ENCODE data around the gene CEACAM16. TPM values are rescaled to one million over a fixed set of nuclear protein-coding genes. Genes with fewer than 3 reads are reported as not detected.

CEACAM16 gene
- total and polyA plus RNA-seq, 12 donors, result 0.27 to 1.4 (median 0.57) TPM; not detected in 7

GRCh38 chr19:44749292-44749691 lies 50.3 kb downstream of the CEACAM16 start:
- DNase-seq, result no peak
- 9 to 38% (median 16%) methylated on average over 1 of the region's 1 CpG for WGBS, 4 donors
- no peaks in the 10 kb centered on the region for H3K9me3 ChIP-seq (replicated peaks in 1 of 3)
- H3K36me3 ChIP-seq (replicated peaks in 1 of 2), result peaks cover 0 to 26% of the 10 kb centered on the region in 2 donors
- peaks cover 49 to 66% of the 10 kb centered on the region in 2 donors for H3K4me1 ChIP-seq (replicated peaks in 1 of 2)
- intact Hi-C loops (cut with DNase I), result no loop called here
- peak overlapping the region; percentile 73 to 98 (median 88) for H3K27ac ChIP-seq
- H3K4me3 ChIP-seq, result peak overlapping the region in 3 of 4 donors; percentile 51 to 98 (median 97)
- no peak for TF ChIP-seq POLR2A (IDR thresholded peaks at IDR 0.05)
- TF ChIP-seq, protein P1, sequence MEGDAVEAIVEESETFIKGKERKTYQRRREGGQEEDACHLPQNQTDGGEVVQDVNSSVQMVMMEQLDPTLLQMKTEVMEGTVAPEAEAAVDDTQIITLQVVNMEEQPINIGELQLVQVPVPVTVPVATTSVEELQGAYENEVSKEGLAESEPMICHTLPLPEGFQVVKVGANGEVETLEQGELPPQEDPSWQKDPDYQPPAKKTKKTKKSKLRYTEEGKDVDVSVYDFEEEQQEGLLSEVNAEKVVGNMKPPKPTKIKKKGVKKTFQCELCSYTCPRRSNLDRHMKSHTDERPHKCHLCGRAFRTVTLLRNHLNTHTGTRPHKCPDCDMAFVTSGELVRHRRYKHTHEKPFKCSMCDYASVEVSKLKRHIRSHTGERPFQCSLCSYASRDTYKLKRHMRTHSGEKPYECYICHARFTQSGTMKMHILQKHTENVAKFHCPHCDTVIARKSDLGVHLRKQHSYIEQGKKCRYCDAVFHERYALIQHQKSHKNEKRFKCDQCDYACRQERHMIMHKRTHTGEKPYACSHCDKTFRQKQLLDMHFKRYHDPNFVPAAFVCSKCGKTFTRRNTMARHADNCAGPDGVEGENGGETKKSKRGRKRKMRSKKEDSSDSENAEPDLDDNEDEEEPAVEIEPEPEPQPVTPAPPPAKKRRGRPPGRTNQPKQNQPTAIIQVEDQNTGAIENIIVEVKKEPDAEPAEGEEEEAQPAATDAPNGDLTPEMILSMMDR (IDR thresholded peaks at IDR 0.05), result no peak
- H3K27me3 ChIP-seq, result no peaks in the 10 kb centered on the region

DNA sequence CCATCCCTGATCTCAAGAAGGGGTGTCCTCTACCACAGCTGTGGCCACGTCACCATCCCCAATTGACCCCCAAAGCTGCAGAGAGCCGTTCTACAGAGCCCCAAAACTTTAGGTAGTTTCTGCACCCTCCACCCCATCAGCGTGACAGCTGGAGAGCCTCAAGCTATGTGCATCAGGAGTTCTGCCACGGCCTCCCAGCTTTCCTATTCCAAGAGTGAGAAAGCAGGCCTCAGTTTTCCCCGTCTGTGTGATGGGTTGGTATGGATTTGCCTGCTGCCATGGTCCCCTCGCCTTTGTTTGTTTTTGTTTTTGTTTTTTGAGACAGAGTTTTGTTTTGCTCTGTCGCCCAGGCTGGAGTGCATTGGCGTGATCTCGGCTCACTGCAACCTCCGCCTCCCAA lies 51.0 kb downstream of the CEACAM16 start:
- no peak for DNase-seq
- H3K4me3 ChIP-seq, result peak overlapping the region in 2 of 4 donors; percentile 26 to 97
- H3K36me3 ChIP-seq (replicated peaks in 1 of 2), result peaks cover 0 to 30% of the 10 kb centered on the region in 2 donors
- intact Hi-C loops (cut with DNase I), result no loop called here
- no peak for TF ChIP-seq POLR2A (IDR thresholded peaks at IDR 0.05)
- TF ChIP-seq, protein P1 (IDR thresholded peaks at IDR 0.05), result no peak
- 74 to 89% (median 86%) methylated on average over 10 of the region's 10 CpGs for WGBS, 4 donors
- H3K27me3 ChIP-seq, result no peaks in the 10 kb centered on the region
- H3K4me1 ChIP-seq (replicated peaks in 1 of 2), result peaks cover 51 to 66% of the 10 kb centered on the region in 2 donors
- peak overlapping the region in 2 of 5 donors; percentile 93 to 98 for H3K27ac ChIP-seq
- no peaks in the 10 kb centered on the region for H3K9me3 ChIP-seq (replicated peaks in 1 of 3)

DNA sequence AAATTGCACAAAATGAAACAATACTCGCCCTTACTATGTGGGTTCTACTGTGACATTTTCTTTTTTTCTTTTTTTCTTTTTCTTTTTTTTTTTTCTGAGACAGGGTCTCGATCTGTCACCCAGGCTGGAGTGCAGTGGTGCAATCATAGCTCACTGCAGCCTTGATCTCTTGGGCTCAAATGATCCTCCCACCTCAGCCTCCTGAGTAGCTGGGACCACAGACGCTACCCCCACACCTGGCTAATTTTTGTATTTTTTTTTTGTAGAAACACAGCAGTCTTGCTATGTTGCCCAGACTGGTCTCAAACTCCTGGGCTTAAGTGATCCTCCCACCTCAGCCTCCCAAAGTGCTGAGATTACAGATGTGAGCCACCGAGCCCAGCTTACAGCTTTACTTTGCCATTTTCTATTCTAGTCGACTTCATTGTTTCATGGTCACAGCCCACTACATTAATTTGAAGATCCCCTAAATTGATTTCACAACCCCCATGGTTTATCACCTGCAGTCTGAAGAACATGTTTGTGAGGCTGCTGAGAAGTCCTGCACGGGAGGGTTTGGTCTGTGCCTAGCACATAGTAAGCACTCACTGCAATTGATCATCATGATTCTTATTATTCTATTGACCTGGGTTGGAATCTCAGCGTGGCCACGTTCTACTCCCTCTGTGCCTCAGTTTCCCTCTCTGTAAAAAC lies 53.3 kb downstream of the CEACAM16 start:
- no peaks in the 10 kb centered on the region for H3K9me3 ChIP-seq (replicated peaks in 1 of 3)
- peaks cover 56 to 72% of the 10 kb centered on the region in 2 donors for H3K4me1 ChIP-seq (replicated peaks in 1 of 2)
- H3K27ac ChIP-seq, result peak overlapping the region; percentile 70 to 96 (median 80)
- intact Hi-C loops (cut with DNase I), result no loop called here
- H3K4me3 ChIP-seq, result peak overlapping the region in 1 of 4 donors; percentile 48
- H3K36me3 ChIP-seq (replicated peaks in 1 of 2), result peaks cover 0 to 46% of the 10 kb centered on the region in 2 donors
- TF ChIP-seq POLR2A (IDR thresholded peaks at IDR 0.05), result no peak
- TF ChIP-seq, protein P1 (IDR thresholded peaks at IDR 0.05), result no peak
- 69 to 77% (median 71%) methylated on average over 8 of the region's 8 CpGs for WGBS, 4 donors
- H3K27me3 ChIP-seq, result no peaks in the 10 kb centered on the region
- DNase-seq, result no peak

- TF ChIP-seq, protein P1 (IDR thresholded peaks at IDR 0.05), result peak in 2 of 6 experiments; percentile 12 to 14
- peak in 1 of 2 donors; percentile 8 for TF ChIP-seq POLR2A (IDR thresholded peaks at IDR 0.05)
- Histone ChIP-seq H3K27me3 (no peaks in the 10 kb centered on the region), H3K4me3 (peak overlapping the region in 1 of 4 donors; percentile 48), H3K36me3 (replicated peaks in 1 of 2) (peaks cover 0 to 54% of the 10 kb centered on the region in 2 donors), H3K4me1 (replicated peaks in 1 of 2) (peaks cover 56 to 76% of the 10 kb centered on the region in 2 donors), H3K9me3 (replicated peaks in 1 of 3) (no peaks in the 10 kb centered on the region), H3K27ac (peak overlapping the region; percentile 70 to 96 (median 80))
- DNase-seq, result peak; percentile 81 to 94 (median 92)
- WGBS, 4 donors, result 16 to 24% (median 19%) methylated on average over 11 to 18 of the region's 18 CpGs
- intact Hi-C loops (cut with DNase I), result no loop called here
Measured at GRCh38 chr19:44752816-44753625, 54.1 kb downstream of the CEACAM16 start.
